VCaP (cell line): Measurements from ENCODE around the gene PCNX2.

Source experiments
- H3K27ac ChIP-seq: fragments of 450-650 bp; 2 replicates; pipeline ENCODE4 v1.5.1; 2017
- TF ChIP-seq, protein P1 (sequence below): fragments of 450-650 bp; conservative IDR thresholded peaks from 2 replicates; pipeline ENCODE4 v1.5.1; 2017; ENCODE audit warnings: mild to moderate bottlenecking, moderate library complexity

PCNX2 gene

DNA sequence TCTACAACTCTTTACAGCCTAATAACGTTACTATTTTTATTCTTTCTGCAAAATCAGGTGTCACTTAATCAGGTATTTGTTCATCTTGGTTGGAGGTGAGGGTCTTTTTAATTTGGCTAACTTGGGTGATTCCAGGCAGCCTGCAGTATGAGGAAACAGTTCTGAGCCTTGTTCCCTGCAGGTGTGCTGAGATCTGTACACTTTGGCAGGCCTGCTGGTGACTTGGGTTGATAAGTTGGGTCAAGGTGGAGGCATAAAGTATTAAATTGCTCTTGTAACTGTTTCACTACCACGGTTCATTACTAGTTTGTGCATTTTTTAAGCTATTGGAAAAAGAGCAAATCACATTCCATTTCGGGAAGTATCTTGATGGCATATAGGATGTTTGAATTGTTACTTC is 42.0 kb upstream of the PCNX2 start:
- TF ChIP-seq, protein P1, sequence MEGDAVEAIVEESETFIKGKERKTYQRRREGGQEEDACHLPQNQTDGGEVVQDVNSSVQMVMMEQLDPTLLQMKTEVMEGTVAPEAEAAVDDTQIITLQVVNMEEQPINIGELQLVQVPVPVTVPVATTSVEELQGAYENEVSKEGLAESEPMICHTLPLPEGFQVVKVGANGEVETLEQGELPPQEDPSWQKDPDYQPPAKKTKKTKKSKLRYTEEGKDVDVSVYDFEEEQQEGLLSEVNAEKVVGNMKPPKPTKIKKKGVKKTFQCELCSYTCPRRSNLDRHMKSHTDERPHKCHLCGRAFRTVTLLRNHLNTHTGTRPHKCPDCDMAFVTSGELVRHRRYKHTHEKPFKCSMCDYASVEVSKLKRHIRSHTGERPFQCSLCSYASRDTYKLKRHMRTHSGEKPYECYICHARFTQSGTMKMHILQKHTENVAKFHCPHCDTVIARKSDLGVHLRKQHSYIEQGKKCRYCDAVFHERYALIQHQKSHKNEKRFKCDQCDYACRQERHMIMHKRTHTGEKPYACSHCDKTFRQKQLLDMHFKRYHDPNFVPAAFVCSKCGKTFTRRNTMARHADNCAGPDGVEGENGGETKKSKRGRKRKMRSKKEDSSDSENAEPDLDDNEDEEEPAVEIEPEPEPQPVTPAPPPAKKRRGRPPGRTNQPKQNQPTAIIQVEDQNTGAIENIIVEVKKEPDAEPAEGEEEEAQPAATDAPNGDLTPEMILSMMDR, result no peak
- no peak overlapping the region for H3K27ac ChIP-seq

DNA sequence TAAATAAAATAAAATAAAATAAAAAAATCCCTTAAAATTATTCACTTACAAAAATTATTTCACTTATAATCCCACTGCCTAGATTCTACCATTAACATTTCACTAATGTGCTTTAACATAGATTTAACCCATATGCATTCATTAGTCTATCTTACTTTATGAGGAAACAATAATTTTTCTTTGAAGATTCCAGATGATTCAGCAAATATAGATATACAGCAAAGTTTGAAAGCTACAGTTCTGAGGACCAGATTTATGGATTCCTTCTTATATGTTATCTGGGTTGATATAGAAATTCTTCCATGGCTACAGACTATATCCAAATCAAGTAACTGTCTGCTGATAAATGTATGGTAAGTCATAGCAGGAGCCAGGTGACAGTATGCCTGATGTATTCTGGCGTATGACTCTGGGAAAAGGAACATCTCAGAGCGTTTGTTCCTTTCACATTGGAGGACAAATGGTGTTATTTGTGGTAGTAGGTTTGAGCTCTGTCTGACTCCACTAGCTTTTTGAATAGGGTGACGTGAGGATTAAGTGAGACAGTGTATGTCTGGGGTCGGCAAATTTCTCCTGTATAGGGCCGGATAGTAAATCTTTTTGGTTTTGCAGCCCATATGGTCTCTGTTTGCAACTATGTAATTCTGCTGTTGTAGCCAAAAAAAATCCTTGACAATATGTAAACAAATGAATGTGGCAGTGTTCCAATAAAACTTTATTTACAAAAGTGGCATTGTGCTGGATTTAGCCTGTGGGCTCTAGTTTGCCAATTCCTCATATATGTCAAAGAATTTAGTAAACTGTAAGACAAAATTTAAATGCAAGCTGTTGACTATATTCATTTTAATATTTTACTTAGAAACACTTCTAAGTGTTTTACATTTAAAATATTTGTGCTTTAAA is 41.3 kb upstream of the PCNX2 start:
- TF ChIP-seq, protein P1, result no peak
- no peak overlapping the region for H3K27ac ChIP-seq

DNA sequence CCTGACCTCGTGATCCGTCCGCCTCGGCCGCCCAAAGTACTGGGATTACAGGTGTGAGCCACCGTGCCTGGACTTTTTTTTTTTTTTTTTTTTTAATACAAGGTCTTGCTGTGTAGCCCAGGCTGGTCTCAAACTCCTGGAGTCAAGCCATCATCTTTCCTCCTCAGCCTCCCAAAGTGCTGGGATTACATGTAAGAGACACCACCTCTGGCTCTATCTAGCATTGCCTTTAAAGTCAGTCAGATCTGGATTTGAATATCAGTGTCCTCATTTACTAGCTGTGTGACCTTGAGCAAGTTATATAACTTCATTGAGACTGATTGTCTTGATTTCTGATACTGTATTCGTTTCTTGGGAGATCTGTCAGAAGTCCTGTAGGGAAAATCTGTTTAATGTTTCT is 38.6 kb upstream of the PCNX2 start:
- TF ChIP-seq, protein P1, result no peak
- H3K27ac ChIP-seq, result no peak overlapping the region

DNA sequence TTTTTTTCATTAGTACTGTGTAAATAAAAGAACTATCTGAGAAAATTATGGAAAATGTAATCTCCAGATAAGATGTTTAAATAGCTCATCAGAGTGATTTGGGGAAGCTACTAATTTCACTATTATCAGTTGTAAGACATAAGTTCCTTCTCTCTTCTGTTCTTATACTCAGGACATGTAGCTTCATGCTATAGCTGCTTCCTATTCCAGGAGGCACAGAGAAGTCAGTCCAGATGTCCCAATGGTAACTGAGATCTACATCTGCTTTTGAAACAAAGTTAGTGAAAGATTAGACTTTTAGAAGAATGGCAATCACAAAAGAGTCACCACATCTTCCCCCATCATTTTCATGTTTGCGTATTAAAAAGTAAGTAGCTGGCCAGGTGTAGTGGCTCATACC is 37.6 kb upstream of the PCNX2 start:
- H3K27ac ChIP-seq, result peak overlapping the region; percentile 42; the same call in 1 of the 2 replicates
- TF ChIP-seq, protein P1, result no peak

DNA sequence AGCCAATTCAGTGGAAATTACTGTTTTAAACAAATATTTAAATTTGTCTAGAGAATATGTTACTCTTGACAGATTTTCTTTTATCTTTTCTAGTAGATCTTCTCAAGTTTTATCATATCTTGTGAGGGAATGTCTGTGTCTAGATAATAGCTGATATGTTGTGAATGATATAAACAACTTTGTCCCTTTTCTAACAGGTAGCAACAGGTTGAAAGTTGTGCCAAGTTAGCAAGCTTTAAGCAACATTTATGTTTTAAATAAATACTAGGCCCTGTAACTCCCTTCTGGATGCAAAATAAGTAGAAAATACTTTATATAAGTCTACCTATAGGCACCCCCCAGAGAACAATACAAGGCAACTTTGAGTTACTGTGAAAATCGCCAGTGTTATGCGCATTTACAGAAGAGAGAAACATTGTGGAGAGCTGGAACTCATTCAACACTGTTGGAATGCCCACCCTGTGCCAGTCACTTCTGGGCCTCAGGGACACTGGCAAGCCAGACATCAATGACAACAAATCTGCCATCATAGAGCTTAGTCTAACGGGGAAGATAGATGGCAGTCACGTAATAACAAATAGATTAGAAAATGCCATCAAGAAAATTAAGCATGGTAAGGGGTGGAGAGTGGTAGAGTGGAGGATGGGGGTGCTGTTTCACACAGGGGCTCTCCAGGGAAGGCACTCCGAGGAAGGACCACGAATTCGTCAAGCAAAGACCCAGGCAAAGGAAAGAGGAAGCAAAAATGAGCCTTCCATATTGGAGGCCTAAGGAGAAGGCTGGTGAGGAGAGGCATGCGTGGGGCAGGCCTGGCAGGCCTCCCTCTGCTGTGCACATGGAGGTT is 36.4 kb upstream of the PCNX2 start:
- peak overlapping the region; percentile 42 for H3K27ac ChIP-seq
- TF ChIP-seq, protein P1, result no peak

DNA sequence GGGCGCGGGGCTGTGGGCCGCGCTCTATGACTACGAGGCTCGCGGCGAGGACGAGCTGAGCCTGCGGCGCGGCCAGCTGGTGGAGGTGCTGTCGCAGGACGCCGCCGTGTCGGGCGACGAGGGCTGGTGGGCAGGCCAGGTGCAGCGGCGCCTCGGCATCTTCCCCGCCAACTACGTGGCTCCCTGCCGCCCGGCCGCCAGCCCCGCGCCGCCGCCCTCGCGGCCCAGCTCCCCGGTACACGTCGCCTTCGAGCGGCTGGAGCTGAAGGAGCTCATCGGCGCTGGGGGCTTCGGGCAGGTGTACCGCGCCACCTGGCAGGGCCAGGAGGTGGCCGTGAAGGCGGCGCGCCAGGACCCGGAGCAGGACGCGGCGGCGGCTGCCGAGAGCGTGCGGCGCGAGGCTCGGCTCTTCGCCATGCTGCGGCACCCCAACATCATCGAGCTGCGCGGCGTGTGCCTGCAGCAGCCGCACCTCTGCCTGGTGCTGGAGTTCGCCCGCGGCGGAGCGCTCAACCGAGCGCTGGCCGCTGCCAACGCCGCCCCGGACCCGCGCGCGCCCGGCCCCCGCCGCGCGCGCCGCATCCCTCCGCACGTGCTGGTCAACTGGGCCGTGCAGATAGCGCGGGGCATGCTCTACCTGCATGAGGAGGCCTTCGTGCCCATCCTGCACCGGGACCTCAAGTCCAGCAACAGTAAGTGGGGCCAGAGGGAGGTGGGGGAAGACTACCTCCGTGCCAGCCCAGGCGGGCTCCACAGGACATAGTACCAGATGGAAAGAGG is 32.8 kb upstream of the PCNX2 start:
- peak overlapping the region; percentile 94 for H3K27ac ChIP-seq
- TF ChIP-seq, protein P1, result no peak
